Stimulated activated CD4-positive, alpha-beta T cell treated with anti-CD3 and anti-CD28 coated beads, Interleukin-12 subunit alpha, Interleukin-12 subunit beta, amount 100 ng/mL, for 24 hours (primary cell): Measurements from ENCODE around the gene ZC2HC1C.

Experiments used
- DNase-seq, 2 experiments: peaks; one replicate each; pipeline ENCODE4 v3.0.0-alpha.2; 2020; ENCODE audit warnings: low read depth in 2 of 2

Gene ZC2HC1C

GRCh38 chr14:75069121-75069810 is at the start of gene ZC2HC1C:
Gene ZC2HC1C, plus strand, starts transcription at chr14:75069641. Its CDS starts 933 bp downstream, at chr14:75070574.
- peak; percentile 39 to 76 for DNase-seq

GRCh38 chr14:75022655-75023054 is 46.8 kb upstream of the ZC2HC1C start:
- DNase-seq: no peak

- no peak for DNase-seq
Observed at GRCh38 chr14:75023108-75023507, 46.3 kb upstream of the ZC2HC1C start.

GRCh38 chr14:75025082-75025481 is 44.4 kb upstream of the ZC2HC1C start:
- no peak for DNase-seq

- DNase-seq: no peak
Observed at GRCh38 chr14:75025876-75026275, 43.6 kb upstream of the ZC2HC1C start.

- DNase-seq: no peak
Observed at GRCh38 chr14:75030147-75030546, 39.3 kb upstream of the ZC2HC1C start.

- DNase-seq: no peak
Observed at GRCh38 chr14:75032939-75033338, 36.5 kb upstream of the ZC2HC1C start.

- DNase-seq: no peak
Observed at GRCh38 chr14:75040507-75040906, 28.9 kb upstream of the ZC2HC1C start.

- no peak for DNase-seq
Observed at GRCh38 chr14:75040959-75041358, 28.5 kb upstream of the ZC2HC1C start.

- no peak for DNase-seq
Observed at GRCh38 chr14:75041613-75042012, 27.8 kb upstream of the ZC2HC1C start.

GRCh38 chr14:75042035-75042434 is 27.4 kb upstream of the ZC2HC1C start:
- DNase-seq: no peak

- no peak for DNase-seq
Observed at GRCh38 chr14:75044322-75044721, 25.1 kb upstream of the ZC2HC1C start.

GRCh38 chr14:75044752-75045151 is 24.7 kb upstream of the ZC2HC1C start:
- no peak for DNase-seq

GRCh38 chr14:75046275-75046674 is 23.2 kb upstream of the ZC2HC1C start:
- DNase-seq: no peak

- DNase-seq: no peak
Observed at GRCh38 chr14:75046899-75047298, 22.5 kb upstream of the ZC2HC1C start.

- no peak for DNase-seq
Observed at GRCh38 chr14:75047506-75047905, 21.9 kb upstream of the ZC2HC1C start.

- no peak for DNase-seq
Observed at GRCh38 chr14:75048101-75048500, 21.3 kb upstream of the ZC2HC1C start.

GRCh38 chr14:75049136-75049535 is 20.3 kb upstream of the ZC2HC1C start:
- no peak for DNase-seq

GRCh38 chr14:75049731-75050201 is 19.7 kb upstream of the ZC2HC1C start:
- DNase-seq: no peak

- peak; percentile 61 to 65 for DNase-seq
Observed at GRCh38 chr14:75050852-75051555, 18.4 kb upstream of the ZC2HC1C start, which contains the start of gene MLH3. Gene MLH3, minus strand, starts transcription at chr14:75051467. Its CDS starts 1,812 bp downstream, at chr14:75049655.

GRCh38 chr14:75051556-75051899 is 17.9 kb upstream of the ZC2HC1C start:
- no peak for DNase-seq

- no peak for DNase-seq
Observed at GRCh38 chr14:75053396-75054291, 15.8 kb upstream of the ZC2HC1C start.
